Smooth muscle cell of the brain vasculature (primary cell): ENCODE measurements around the gene PIAS2.
"Not testable (repeated sequence)": the region's sequence is repeated elsewhere in the genome, so short reads cannot be mapped to it uniquely, and the experiment has no call there.

Source experiments
- DNase-seq: peaks from one replicate; pipeline ENCODE4 v3.0.0-alpha.2; 2012; ENCODE audit warnings: low read depth, low spot score

Gene PIAS2

DNA sequence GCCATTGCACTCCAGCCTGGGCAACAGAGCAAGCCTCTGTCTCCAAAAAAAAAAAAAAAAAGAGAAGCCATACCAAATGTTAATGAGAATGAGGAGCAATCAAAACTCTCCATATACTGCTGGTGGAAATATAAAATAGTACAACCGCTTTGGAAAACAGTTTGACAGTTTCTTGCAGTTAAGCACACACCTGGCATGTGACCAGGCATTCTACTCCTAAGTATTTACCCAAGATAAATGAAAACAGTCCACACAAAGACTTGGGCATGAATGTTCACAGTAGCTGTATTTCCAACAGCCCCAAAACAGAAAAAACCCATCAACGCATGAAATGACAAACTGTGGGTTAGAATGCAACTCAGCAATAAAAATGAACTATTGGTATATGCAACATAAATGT, 84.5 kb downstream of the PIAS2 start:
- DNase-seq: no peak

GRCh38 chr18:46832422-46832821, 84.9 kb downstream of the PIAS2 start:
- not testable (repeated sequence) for DNase-seq

DNA sequence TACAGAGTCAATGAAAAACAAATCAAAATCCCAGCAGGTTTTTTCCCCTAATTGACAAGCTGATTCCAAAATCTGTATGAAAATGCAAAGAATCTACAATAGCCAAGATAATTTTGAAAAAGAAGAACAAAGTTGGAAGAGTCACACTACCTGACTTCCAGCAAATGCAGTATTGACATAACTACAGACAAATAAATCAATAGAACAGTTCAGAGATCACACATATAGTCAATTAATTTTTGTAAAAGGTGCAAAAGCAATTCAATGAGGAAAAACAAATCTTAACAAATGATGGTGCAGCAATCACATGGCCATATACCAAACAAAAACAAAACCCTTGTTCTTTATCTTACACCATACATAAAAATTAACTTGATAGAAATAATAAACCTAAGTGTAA, 85.9 kb downstream of the PIAS2 start:
- DNase-seq: no peak

DNA sequence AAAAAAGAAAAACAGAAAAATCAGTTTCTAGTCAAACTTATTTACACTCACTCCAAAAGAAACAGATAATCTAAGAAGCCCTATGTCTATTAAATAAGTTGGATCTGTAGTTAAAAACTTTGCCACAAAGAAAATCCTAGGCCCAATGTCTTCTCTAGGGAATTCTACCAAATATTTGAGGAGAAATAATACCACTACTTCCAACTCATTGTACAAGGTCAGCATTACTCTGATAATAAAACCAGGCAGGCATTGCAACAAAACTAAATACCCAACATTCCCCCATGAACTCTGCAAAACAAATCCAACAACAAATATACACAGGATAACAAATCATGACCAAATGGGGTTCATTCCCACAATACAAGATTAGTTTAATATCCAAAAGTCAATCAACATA, 86.7 kb downstream of the PIAS2 start:
- no peak for DNase-seq

- no peak for DNase-seq
Observed at GRCh38 chr18:46829947-46830346, 87.4 kb downstream of the PIAS2 start.

- DNase-seq: no peak
Observed at GRCh38 chr18:46829531-46829930, 87.8 kb downstream of the PIAS2 start.

GRCh38 chr18:46821856-46822711, 95.2 kb downstream of the PIAS2 start:
- no peak for DNase-seq

DNA sequence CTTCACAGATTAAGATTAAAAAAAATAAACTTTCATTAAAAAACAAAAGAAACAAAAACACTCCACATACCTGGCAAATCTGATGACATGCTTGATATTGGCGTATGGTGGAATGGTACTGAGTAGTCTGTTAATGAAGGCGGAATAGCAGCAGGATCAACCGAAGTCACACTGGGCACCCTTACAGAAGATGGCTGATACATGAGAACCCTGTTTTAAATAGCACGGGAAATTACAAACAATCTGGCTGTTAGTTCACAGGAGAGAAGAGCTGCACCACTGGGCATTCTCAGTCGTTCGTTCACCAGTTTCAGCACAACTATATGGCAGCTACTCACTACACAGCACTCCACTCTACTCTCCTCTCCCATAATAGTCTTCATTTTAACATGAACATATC, 96.4 kb downstream of the PIAS2 start:
- no peak for DNase-seq

DNA sequence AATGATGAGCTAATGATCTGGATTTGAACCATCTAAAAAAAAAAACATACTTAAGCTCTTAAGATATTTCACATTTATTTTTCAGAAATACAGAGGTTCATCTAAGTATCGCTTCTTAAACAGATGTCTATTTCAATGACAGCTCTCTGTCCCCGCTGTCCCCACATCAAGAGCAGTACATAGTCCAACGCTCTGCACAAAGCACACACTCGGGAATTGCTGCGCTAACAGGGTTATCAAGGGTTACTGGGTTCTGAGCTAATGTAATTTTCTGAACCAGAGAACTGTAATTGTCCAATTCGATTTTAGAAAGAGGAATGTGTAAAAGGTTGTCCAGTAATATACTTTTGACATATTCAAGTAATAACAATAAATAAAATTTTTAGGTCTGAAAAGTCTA, 101.6 kb downstream of the PIAS2 start:
- no peak for DNase-seq

GRCh38 chr18:46814399-46814798, 102.9 kb downstream of the PIAS2 start:
- no peak for DNase-seq

- DNase-seq: no peak
Observed at GRCh38 chr18:46812311-46812710, 105.0 kb downstream of the PIAS2 start.

GRCh38 chr18:46810481-46811000, 106.8 kb downstream of the PIAS2 start:
- DNase-seq: no peak

DNA sequence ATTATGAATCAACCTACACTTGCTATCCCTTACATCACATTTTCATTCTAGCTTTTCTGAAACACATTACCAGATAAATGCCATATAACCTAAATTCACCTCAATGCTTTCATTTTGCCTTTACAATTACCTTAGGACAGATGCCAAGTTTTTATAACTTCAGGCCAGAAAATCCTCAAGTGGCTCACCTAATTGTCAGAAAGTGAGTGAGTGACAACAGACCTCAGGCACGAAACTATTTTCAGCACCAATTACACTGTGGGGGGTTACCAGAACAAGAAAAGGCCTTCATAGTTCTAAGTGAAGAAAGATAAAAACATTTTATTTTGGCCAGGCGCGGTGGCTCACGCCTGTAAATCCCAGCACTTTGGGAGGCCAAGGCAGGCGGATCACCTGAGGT, 108.2 kb downstream of the PIAS2 start:
- DNase-seq: no peak

DNA sequence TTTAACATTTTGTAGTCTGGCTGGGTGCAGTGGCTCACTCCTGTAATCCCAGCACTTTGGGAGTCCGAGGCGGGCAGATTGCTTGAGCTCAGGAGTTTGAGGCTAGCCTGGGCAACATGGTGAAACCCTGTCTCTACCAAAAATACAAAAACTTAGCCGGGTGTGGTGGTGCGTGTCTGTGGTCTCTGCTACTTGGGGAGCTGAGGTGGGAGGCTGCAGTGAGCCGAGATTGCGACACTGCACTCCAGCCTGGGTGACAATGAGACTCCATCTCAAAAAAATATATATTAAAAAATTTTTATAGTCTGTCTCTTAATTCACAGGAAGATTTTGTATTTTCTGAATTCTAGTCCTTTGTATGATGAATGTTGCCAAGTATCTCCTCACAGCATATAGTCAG, 121.4 kb downstream of the PIAS2 start:
- not testable (repeated sequence) for DNase-seq

GRCh38 chr18:46794607-46795006, 122.7 kb downstream of the PIAS2 start:
- DNase-seq: no peak

- DNase-seq: no peak
Observed at GRCh38 chr18:46793565-46793964, 123.7 kb downstream of the PIAS2 start.

DNA sequence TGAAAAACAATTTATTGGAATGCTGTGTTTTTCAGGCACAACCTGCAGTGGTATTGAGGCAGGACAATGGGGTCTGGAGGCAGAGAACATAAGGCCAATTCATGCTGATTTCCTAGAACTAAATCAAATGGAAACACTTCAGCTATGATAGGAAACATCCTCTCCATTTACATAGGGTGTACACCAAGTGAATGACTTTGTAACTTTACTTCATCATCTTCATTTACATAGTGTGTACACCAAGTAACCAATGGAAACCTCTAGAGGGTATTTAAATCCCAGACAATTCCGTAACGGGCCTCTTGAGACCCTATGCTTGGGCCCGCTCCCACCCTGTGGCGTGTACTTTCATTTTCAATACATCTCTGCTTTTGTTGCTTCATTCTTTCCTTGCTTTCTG, 128.2 kb downstream of the PIAS2 start:
- no peak for DNase-seq

GRCh38 chr18:46787674-46788073, 129.6 kb downstream of the PIAS2 start:
- no peak for DNase-seq

DNA sequence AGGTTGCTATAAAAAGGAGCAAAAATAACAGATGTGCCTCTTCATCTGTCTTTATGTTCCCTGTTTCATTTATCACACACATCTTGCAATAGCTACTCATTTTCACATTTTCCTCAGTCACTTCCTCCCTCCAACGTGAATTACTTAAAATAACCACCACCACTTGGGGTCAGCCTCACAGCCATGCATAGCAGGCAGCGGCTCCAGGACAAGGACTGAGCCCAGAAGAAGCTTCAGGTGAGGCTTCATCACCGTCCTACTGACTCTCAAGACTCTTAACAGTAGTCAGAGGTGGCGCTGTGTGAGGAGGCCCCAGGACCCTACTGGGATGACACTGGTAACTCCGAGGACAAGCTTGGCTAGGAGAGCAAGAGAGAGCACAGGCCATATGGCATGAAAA, 144.9 kb downstream of the PIAS2 start:
- DNase-seq: no peak

DNA sequence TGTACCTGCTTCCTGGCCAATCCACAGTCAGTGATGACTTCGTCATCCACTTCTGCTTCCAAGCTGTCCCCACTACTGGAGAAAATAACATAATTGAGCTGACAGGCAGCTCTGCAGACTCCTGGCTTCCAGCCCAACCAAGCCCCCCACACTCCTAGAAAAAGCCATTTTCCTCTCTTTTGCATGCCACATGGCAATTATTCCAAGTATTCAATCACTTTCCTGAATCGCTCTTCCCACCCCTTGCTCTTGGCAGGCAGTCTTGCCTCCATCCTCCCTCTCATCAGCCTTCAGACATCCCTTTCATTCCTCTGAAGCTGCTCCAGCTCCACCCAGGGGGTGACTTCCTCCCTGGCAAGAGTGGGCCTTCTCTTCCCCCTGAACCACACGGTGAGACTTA, 146.2 kb downstream of the PIAS2 start:
- no peak for DNase-seq

DNA sequence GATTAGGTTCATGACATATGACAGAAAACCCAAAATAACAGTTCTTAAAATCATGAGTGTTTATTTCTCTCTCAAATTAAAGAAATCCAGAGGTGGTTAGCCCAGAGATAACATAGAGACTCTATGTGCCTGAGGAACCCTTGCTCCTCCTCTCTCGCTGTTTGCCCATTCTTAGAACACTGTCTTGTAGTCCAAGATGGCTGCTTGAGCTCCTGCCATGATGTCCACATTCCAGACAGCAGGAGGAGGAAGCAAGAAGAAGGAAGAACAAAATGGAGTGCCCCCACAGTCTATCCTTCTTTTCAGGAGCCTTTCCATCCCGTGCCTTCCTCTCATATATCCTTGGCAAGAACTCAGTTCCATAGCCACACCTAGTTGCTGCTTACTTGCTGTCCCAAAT, 146.6 kb downstream of the PIAS2 start:
- DNase-seq: no peak

- no peak for DNase-seq
Observed at GRCh38 chr18:46768166-46768921, 149.0 kb downstream of the PIAS2 start.

- no peak for DNase-seq
Observed at GRCh38 chr18:46767217-46767616, 150.1 kb downstream of the PIAS2 start.
